GM21360 (cell line): ENCODE data around the gene GPRC5A.
"Not testable (repeated sequence)": the region's sequence is repeated elsewhere in the genome, so short reads cannot be mapped to it uniquely, and the experiment has no call there.

ENCODE experiments used
- ATAC-seq: cut with Tn5 transposase; IDR thresholded peaks from one replicate; pipeline ENCODE4 v1.9.1; 2021; ENCODE audit warnings: mild to moderate bottlenecking, moderate library complexity; ENCODE audit not compliant: unreplicated experiment

Gene GPRC5A, protein sequence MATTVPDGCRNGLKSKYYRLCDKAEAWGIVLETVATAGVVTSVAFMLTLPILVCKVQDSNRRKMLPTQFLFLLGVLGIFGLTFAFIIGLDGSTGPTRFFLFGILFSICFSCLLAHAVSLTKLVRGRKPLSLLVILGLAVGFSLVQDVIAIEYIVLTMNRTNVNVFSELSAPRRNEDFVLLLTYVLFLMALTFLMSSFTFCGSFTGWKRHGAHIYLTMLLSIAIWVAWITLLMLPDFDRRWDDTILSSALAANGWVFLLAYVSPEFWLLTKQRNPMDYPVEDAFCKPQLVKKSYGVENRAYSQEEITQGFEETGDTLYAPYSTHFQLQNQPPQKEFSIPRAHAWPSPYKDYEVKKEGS

DNA sequence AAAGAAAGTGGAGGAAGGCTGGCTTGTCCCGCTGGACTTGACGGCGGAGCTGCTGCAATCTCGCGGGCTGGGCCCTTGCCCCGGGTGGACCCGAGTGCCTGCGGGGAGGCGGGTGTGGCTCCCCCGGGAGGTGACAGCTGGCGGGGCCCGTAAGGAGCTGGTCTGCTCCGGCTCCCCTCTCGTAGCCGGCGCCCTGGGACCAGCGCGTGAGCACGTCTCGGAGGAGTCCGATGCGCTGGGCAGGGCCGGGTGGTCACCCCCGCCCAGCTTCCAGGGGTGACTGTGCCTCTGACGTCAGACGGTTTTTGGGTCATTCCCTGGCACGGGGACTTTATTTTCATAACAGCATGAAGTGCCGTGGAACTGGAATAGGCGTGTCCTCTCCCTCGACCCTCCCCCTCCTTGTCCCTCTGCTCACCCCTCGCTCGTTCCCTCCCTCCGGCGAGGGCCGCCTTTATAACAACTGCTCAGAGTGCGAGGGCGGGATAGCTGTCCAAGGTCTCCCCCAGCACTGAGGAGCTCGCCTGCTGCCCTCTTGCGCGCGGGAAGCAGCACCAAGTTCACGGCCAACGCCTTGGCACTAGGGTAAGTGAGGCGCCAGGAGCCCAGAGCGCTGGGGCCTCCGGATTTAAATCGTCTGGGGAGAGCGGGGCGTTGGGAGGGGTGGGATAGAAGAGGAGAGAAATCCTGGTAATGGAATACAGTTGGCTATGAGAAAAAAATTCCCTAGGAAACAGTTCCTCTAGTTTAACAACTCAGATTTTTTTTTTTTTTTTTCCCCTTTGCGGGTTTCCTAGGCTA lies at the start of gene GPRC5A:
Gene GPRC5A, plus strand, starts transcription at position 483 of the 801 bp plus-strand sequence. CDS start 16,688 bp downstream, outside the sequence.
- no peak for ATAC-seq

DNA sequence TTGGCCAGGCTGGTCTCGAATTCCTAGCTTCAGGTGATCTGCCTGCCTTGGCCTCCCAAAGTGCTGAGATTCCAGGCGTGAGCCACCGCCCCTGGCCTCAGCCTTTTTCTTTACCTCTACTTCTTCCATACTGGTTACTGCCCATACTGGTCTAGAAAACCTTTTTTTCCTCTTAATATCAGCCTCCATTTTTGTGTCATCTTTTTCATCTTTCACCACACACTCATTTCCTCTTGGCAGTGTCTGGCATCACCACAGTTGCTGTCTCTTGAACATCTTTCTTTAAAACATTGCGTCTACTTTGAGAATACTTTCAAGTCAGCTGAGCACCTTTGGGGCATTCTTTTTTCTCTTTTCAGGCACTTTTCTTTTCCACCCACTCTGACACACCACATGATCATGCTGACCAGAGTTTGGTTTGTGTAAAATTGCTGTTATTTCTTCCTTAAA lies 45.5 kb upstream of the GPRC5A start:
- ATAC-seq = no peak

DNA sequence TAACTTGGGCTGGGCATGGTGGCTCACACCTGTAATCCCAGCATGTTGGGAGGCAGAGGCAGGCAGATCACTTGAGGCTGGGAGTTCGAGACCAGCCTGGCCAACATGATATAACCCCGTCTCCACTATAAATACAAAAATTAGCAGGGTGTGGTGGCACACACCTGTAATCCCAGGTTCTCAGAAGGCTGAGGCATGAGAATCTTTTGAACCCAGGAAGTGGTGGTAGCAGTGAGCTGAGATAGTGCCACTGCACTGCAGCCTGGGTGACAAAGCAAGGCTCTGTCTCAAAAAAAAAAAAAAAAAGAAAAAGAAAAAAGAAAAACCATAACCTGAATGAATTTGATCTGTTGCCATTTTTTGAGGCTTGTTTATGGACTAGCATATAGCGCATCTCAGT lies 44.6 kb upstream of the GPRC5A start:
- not testable (repeated sequence) for ATAC-seq

DNA sequence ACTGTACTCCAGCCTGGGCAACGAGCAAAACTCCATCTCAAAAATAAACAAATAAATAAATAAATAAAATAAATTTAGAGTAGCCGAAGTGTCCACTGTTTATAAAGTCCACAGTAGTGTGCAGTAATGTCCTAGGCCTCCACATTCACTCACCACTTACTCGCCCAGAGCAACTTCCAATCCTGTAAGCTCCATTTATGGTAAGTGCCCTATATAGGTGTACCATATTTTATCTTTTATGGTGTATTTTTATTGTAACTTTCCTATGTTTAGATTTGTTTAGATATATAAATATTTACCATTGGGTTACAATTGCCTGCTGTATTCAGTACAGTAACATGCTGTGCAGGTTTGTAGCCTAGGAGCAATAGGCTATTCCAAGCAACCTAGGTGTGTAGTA lies 37.9 kb upstream of the GPRC5A start:
- ATAC-seq = no peak

DNA sequence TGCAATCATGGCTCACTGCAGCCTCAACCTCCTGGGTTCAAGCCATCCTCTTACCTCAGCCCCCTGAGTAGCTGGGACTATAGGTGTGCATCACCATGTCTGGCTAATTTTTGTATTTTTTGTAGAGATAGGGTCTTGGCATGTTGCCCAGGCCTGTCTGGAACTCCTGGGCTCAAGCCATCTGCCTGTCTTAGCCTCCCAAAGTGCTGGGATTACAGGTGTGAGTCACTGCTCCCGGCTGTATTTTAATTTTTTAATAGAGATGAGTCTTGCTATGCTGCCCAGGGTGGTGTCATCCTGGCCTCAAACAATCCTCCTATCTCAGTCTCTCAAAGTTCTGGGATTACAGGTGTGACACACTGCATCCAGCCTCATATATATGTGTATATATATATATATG lies 31.7 kb upstream of the GPRC5A start:
- ATAC-seq = no peak

DNA sequence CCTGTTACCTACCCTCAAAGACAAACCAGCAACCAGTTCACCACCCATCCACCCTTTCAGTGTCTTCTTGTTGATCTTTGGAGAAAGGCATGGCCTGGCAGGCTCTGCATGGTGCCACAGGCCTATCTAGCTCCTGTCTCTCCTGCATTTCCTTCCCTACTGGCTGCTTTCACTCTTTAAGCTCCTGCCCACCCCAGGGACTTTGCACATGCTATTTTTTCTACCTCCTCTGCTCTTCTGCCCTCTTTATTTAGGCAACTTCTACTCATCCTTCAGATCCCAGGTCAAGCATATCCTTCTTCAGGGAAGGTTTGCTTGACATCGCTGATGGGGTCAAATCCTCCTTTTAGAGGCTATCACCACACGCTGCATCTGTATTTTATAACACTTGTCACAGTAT lies 27.1 kb upstream of the GPRC5A start:
- ATAC-seq = no peak

DNA sequence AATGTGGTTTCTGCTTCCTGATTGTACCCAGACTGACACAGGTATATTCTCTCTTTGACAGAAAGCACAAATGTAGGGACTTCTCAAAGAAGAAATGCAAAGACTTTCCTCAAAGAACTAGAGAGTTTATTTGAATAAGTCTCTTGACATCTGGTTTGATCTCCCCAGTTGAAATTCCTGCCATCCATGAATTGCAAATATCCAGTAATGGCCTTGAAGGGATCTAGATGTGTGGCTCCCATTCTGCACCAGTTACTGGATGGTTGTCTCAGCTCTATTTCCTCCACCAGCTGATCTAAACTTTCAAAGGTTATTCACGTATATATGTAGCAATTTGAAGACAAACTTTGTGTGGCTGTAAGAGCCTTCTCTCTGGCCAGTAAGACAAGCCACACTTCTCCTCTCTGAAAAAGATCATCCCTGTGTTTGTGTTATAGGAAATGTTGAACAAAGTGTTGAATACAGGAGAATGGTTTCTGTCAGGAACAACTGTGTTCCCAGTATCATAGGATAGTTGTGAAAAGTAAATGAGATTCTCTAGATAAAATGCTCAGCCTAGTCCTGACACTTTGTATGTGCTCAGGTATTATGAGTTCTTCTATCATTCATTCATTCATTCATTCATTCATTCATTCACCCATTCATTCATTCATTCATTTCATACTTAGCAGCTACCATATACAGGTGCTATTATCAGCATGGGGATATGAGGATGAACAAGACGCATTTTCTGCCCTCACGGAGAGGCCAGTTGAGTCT lies 22.7 kb upstream of the GPRC5A start:
- ATAC-seq = no peak

DNA sequence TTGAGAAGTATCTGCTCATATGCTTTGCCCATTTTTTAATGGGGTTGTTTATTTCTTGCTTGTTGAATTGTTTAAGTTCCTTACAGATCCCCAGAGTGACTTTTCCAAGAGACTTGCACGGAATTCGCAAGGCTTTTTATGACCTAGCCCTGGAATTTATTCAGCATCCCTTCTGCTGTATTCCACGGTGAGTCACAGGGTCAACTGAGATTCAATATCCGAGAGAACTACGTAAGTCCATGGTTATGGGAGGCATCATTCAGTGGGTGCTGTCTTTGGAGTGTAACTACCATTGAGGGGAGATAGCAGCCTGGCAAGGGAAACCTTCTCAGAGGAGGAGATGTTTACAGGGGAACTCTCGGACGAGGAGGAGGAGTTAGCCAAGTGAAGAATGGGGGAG lies 20.9 kb upstream of the GPRC5A start:
- no peak for ATAC-seq

DNA sequence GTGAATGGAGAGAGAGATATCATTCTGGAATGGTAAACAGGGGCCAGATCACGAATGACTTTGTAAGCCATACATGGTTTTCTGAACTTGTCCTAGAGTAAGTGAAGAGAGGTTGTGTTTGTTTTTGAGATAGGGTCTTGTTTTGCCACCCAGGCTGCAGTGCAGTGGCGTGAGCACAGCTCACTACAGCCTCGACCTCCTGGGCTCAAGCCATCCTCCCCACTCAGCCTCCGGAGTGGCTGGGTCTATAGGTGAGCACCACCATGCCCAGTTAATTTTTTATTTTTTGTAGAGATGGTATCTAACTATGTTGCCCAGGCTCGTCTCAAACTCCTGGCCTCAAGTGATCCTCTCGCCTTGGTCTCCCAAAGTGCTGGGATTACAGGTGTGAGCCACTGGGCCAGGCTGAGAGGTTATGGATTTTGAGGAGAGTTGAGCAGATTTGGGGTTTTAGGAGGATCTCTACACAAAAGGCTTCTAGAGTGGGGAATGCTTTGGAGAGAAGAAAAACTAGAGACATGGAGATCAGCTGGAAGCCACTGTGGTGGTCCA lies 19.7 kb upstream of the GPRC5A start:
- no peak for ATAC-seq

DNA sequence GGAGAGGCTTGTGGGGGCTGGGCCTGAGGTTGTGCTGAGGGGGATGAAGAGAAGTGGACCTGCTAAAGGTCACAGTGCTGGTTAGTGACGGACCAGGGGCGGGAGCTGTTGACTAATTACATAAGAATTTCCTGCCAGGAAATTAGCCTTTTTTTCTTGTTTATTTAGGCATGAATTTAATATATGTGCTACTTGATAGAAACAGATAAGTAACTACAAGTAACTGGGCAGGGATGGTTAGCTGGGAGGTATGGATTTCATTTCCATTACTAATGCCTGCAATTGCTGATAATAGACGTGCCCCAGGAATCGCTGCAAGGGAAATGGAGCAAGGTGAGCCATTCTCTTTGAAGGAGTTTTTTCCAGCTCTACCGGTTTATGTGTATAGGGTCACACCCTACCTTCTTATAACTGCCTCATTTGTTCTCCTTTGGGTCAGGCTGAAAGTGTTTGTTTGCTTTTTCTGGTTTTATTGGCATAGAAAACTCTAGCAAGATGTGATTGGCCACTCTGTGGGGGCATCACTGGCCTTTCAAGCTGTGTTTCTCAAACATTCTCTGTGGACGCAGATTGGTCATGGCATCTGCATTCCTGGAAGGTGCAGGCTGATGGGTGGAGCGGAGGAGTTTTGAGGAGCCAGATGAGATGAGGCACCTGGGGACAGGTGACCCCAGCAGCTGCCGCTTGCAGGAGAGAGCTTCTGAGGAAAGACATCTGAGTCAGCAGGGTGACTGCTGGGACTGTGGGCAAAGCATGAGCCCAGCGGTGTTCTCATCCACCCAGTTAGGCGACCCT lies 19.0 kb upstream of the GPRC5A start:
- ATAC-seq = no peak

DNA sequence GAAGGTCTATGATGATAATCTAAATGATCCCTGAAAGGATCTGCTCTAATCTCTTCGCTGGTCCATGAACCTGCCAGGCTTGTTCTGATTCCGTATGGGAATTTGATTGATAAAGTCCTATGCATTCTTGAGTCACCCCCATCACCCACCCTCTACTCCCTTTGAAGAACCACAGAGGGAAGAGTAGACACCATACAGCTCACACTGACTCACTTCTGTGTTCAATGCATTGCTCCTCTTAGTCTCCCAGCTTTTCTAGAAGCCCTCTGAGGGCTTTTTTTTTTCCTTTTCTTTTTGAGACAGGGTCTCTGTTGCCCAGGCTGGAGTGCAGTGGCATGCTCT lies 18.5 kb upstream of the GPRC5A start:
- ATAC-seq = no peak

DNA sequence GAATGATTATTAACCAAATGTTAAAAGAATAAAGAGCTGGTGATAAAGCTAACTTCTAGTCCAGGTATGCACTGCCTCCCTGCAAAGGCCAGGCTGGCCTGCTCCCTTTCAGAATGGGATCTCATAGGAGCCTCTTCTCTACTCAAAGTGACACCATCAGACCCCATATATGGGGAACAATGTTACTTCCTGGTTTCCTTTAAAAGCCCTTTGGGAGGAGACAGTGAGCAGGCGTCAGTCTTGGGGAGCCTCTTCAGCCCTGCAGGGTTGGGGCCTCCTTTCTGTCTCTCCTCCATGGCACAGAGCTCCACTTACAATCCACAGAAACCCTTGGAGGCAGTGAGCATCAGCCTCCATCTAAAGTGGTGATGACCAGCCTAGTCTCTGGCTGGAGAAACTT lies 17.3 kb upstream of the GPRC5A start:
- ATAC-seq = no peak

DNA sequence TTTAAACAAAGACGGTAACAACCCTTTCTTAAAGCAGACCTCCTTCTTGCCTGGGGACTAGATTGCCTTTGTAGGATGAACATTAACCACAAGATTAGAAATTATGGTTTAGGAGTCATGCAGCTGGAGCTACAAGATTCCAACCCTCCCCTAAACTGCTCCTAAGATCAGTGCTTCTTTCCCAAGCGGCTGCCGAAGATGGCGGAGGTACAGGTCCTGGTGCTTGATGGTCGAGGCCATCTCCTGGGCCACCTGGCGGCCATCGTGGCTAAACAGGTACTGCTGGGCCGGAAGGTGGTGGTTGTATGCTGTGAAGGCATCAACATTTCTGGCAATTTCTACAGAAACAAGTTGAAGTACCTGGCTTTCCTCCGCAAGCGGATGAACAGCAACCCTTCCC lies 16.1 kb upstream of the GPRC5A start:
- not testable (repeated sequence) for ATAC-seq

DNA sequence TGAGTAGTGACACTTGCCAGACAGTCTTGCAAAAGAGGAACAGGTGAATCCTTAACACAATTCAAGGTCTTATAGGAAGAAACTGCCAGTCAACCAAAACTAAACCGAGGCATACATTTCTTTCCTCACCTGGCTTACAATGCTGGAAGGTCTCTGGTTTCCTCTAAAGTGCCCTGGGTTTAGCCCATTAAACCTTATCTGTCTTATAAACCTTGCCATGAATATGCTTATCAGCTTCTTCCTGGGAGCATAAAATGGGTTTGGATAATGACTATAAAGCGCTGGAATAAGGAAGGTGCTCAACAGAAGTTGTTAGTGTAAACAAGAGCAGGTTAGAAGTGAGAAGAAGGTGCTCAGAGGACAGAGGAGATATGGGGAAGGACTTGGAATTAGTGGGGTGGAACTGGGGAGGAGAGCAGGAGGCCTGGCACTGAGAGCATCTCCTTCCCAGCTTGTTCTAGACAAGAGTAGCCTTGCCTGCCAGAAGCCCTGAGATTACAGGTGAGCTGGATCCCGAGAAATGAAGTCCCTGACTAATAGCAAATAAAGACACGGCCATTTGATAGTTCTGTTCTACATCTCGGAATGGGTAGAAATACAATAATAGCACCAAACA lies 14.1 kb upstream of the GPRC5A start:
- no peak for ATAC-seq

DNA sequence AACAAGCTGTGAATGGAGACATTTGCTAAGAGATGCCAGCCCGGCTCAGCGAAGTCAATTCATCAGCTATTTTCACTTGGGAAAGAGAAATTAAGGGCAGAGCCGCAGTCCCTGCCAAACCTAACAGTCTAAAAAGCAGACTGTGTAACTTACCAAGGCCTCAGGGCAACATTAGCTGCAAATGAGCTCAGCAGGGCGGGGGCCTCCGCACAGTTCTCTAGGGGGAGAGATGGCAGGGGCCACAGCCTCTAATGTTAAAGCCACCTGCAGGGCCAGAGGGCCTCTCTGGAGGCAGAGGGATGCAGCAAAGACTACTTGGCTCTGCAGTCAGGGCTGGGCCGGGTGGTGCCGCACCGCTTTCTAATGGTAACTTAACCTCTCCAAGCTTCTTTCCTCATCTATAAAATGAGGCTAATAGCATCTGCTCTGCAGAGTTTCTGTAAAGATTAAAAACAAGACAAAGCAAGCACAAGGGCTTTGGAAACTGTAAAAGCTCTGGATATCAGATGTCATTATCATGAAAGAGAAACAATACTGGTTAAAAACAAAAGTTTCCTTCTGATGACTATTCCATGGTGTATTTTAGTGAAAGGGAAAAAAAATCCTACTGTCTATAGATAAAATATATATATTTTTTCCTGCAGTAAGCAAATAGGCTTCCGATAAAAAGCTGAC lies 13.4 kb upstream of the GPRC5A start:
- no peak for ATAC-seq

DNA sequence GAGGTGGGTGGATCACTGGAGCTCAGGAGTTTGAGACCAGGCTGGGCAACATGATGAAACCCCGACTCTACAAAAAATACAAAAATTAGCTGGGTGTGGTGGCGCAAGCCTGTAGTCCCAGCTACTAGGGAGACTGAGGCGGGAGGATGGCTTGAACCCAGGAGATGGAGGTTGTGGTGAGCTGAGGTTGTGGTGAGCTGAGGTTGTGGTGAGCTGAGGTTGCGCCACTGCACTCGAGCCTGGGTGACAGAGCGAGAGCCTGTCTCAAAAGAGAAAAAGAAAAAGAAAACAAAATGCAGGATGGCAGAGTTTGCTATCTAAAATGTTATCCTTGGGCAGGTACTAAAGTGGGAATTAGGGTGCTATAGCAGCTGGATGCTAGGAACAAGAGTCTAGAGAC lies 10.8 kb upstream of the GPRC5A start:
- no peak for ATAC-seq

DNA sequence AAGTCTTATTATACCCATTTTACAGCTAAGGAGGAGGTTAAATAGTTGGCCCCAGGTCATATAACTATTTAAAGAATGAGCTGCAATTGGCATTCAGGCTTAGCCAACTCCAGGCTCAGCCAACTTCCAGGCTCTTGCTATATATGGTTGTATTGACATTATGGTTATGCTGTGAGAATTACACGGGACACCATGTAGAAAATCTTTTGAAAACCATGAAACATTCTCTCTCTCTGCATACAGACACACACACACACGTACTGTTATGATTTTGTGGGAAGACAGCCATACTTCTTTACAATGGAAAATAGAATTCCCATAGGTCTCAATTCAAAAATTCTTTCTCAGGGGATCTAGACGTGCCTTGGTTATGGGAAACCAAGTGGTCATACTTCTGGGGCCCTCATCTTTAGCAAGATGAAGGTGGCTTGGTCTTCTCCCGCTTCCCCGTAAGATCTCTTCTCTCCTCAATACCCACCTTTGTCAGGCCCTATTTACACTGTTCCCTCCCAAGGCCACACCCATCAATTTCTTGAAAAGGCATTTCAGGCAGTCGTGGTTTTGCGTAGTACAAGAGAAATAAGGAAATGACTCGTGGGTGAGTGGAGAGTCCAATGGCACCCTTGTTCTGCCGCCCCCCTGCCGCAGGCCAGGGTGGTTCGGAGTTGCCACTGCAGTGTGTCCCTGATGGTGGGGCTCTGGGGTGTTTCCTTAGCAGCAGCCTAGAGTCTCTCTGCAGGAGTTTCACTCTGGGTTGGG lies 10.0 kb upstream of the GPRC5A start:
- no peak for ATAC-seq

DNA sequence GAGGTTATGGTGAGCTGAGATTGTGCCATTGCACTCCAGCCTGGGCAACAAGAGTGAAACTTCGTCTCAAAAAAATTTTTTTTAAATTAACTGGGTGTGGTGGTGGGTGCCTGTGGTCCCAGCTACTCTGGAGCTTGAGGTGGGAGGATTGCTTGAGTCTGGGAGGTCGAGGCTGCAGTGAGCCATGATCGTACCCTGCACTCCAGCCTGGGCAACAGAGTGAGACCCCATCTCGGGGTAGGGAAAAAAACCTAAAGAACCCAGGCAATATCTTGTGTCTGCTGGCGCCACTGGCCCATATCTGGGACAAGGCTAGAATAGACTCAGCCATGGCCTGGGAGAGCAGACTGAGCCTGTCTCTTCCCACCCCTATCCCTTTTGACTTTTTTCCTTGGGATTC lies 9.1 kb upstream of the GPRC5A start:
- no peak for ATAC-seq
